Iris pigment epithelial cell (primary cell): ENCODE results near the gene PMEPA1.
A peak's percentile ranks its signal among the peaks of the same experiment; 100 is the strongest.

Experiments used
- DNase-seq: peaks from one replicate; pipeline ENCODE4 v3.0.0-alpha.2; 2011; ENCODE audit warnings: low read depth

The PMEPA1 gene

DNA sequence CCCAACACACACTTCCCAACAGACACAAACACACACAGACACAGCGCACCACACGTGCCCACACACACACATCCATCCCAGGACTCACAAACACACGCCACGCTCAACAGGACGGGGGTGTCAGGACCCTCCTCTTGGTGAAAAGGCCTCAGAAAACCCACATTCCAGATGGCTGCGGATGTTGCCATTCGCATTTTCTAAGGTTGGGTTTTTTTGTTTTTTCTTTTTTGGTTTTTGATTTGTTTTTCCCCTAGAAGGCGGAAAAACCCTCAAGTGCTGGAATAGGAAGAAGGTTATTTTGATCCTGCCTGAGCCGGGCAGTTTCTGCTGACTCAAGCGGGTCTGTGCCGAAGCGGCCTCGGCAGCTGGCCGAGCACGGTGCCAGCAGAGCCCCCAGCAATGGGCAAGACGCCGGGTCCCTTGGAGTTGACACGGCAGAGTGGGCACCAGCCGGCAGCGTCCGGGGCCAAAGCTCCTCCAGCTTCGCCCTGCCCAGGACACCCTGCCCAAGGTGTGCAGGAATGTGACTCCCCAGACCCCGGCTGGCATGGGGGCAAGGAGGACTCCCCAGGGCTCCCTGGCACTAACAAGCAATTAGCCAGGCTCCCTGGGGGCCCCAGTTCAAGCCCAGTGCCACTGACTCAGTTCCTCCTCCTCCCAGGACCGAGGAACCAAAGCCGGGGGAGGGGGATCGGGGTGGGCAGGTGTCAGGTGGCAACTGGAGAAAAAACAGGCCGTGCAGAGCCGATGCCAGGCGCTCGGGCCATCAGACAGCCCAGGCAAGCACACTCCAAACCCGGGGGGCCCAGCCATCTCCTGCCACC lies 48.7 kb downstream of the PMEPA1 start:
- no peak for DNase-seq

GRCh38 chr20:57660181-57660921 lies 49.5 kb downstream of the PMEPA1 start:
- no peak for DNase-seq

DNA sequence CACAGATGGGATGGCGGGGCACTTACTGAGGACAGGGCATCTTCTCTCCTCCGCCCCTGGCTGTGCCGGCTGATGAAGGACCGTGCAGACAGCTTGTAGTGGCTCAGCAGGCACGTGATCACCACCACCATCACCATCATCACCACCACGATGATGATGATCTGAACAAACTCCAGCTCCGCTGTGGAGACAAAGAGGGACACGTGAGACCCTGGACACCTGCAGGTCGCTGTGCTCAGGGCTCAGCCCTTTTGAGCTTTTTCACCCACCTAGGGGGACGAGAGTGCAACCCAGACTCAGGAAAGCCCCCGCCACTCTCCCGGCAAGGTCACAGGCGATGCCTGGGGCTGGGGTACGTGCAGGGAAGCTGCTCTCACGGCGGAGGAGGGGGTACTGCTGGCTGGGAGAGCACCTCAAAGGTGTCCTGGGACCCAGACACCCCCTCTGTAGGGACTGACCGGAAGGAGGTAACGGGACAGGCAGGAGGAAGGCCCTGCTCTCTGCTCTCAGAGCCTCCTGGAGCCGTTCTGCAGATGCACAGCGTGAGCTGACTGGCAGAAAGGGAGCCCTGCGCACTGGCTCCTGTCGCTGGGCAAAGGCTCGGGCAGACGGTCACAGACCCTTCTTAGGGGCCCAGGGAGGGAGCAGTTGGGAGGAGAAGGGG lies 50.2 kb downstream of the PMEPA1 start:
- no peak for DNase-seq

GRCh38 chr20:57658833-57659516 lies 50.8 kb downstream of the PMEPA1 start:
- DNase-seq, result no peak

DNA sequence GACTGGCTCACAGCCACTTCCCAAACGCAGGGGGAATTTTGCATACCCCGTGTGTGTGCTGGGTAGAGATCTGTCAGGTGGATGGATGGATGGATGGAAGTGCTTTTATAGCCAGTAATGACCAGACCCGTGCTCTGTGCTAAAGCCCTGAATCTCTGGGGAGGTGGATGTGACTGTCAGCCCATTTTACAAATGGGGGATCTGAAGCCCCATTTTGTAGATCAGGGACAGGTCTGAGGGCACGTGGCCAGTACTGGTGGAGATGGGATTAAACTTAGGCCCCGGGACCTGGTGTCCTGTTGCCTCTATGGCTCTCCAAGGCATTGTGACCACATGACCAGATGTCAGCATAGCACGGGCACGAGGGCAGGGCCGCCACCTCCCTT lies 51.4 kb downstream of the PMEPA1 start:
- DNase-seq, result no peak

DNA sequence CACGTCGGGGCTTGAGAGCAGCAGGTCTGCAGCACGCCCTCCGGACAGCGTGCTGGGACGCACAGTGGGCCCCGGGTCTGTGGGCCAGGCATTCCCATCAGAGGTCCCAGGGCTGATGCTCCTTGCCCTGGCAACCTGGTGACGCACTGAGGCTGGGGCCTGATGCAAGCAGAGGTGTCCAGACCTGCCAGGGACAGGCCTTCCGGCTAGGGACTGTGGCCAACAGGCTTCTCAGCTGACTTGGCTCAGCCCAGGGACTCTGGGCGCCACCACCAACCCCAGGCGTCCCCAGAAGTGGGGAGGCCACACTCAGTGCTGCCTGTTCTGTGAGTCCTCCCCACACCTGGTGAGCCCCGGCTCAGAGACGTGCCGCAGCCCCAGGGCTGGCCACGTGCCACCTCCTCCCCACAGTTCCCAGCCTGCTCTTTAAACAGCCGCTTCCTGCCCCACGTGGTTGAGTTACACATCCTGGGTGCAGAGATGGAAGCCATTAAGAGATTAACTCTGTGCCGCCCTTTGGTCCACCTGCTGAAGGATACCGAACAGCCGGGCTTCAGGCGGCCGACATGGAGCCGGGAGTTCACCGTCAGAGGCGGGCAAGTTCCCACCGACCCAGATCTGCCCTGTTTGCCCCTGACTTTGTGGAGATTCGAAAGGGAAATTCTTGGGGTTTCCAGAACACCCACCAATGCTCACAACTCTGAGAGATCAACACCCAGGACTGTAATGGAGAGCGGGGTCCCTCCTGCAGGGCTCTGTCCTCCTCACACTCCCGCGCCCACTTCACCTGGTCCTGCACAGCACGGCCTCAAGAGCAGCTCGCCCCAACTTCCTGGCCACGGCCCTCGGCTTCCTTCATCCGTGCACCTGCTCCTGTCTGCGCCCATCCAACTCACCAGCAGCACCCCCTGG lies 52.0 kb downstream of the PMEPA1 start:
- DNase-seq, result no peak

DNA sequence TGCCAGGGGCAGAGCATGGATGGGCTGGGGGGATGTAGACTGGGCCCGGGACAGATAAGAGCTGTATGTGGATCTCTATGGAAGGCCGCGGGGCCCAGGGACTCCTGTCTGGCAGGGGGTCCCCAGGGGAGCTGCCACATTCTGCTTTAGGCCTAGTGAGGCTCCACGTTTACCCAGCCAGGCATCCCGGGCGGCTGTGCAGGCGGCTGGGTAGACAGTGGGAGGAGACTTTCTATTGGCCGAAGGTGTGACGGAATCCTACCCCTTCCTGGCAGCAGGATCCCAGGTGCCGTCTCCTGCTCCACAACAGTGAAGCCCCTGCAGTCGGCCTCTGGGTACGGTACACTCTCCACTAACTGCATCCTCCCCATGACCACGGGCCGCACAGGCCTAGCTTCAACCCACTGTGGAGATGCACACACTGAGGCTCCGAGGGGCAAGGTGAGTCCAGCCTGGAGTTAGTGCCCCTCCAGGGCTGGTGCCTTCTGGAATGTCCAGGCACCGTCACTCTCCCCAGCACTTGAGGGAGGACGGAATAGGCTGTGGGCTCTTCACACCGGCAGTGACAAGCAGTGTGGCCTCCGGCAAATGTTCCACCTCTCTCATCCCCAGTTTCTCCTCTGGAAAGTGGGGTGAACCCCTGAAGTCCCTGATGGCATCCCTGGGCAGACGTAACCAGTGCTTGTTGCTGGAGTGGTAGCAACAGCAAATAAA lies 52.8 kb downstream of the PMEPA1 start:
- DNase-seq, result no peak

DNA sequence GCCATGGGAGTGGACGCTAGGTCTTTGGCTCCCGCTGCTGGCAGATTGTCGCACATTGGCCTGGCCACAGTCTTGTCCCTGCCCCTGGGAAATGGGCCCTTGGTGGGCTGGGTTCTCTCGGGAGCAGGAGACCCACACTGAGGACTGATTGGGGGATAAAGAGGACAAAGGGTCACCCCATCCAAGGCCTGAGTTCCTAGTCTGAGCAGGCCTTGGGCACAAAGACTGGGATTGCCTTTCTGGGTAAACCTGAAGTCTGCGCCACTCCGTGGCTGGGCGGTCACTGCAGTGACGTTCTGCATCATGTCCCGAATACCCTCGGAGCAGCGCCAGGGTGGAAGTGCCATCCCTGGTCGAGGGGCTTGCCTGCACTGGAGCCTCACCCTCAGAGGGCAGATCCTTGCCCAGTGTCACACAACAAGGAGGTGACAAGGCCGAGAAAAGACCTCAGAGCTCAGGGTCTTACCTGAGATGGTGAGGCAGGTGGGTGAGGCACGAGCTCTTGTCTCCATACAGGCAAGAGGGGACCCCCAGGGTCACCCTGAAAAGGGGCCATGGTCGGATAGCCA lies 53.5 kb downstream of the PMEPA1 start:
- DNase-seq, result no peak

DNA sequence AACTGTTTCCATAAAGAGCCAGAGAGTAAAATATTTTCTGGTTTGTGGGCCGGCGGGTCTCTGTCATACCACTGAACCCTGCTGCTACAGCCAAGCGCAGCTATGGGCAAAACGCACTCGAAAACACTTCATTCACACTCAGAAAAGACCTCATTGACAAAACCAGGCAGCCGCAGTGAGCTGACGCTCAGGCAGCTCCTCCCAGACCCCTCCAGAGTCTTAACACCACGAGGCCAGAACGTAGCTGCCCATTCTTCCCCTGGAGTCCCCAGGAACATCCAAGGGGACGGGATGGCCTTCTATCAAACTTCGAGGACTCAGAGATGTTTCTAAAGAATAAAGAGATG lies 54.0 kb downstream of the PMEPA1 start:
- DNase-seq, result no peak

- DNase-seq, result no peak
Observed at GRCh38 chr20:57654998-57655808, 54.6 kb downstream of the PMEPA1 start.

GRCh38 chr20:57654363-57654997 lies 55.3 kb downstream of the PMEPA1 start:
- DNase-seq, result peak; percentile 48

- DNase-seq, result no peak
Observed at GRCh38 chr20:57653910-57654309, 55.9 kb downstream of the PMEPA1 start.

- DNase-seq, result no peak
Observed at GRCh38 chr20:57653546-57653900, 56.3 kb downstream of the PMEPA1 start.

DNA sequence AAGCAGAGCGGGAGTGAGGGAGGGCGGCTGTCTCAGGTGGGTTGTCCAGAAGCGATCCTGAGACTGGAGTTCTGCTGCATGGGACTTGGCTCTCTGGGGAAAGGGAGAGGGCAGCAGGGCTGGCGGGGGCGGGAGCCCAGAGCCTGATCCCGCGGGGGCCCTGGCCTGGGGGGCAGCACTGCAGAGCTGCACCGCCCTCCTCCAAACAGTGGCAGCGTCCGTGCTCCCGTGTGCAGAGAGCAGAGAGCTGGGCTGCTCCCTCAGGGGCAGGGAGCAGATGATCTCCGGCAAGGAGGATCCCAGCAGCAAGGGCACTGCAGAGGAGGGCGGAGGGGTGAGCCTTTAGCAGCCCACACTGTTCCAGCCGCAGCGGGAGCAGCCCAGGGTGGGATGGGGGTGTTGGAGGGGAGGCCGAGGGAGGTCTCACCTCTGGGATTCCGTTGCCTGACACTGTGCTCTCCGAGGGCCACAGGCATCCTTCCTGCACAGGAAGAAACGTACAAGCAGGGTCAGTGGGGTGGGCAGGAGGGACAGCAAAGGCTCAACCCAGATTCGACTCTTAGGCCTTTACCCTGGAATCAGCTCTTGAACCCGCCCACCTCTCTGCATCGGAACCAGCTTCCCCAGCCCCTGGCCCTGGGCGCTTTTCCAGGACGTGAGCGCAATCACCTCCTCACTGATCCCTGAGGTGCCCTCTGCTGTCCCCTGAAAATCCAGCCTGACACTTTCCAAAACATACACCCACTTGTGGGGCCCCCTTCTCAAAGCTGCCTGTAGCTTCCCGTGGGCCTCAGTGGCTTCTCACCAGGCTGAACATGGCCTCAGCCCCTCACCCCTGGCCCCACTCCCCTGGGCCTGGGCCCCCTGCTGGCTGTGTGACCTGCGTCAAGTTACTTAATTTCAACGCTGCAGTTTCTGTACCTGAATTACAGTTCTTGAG lies 56.9 kb downstream of the PMEPA1 start:
- DNase-seq, result no peak

- DNase-seq, result no peak
Observed at GRCh38 chr20:57651881-57652605, 57.8 kb downstream of the PMEPA1 start.

DNA sequence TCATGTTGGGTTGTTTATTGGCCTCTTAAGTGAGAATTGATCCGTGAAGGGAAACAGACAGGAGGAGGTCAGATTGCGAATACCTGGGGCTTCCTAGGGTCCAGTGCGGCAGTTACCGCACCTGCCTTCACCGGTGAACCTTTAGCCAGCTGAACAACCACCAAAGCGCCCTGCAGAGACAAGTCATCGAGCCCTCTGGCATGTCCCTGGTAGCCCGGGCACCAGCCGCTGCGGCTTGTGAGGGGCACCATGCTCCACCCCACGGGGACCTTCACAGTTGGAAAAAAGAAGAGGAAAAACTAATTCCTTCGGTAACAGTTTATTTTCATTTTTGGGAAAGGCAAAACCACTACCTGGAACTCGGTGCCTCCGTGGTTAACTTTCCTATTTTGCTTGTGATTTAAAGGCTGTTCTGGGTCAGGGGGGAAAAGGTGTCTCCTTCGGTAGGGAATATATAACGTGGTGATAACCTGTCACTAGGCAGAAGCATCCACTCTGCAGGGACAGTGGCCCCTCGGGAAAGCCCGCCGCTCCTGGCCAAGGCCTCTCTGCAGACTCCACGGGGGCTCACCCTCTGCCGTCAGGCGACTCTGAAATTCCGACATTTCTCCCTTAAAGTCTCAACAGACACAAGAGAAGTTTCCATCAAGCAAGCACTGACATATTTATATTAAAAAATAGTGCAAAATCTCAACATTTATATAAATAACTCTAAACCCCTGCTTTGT lies 58.9 kb downstream of the PMEPA1 start:
- no peak for DNase-seq

DNA sequence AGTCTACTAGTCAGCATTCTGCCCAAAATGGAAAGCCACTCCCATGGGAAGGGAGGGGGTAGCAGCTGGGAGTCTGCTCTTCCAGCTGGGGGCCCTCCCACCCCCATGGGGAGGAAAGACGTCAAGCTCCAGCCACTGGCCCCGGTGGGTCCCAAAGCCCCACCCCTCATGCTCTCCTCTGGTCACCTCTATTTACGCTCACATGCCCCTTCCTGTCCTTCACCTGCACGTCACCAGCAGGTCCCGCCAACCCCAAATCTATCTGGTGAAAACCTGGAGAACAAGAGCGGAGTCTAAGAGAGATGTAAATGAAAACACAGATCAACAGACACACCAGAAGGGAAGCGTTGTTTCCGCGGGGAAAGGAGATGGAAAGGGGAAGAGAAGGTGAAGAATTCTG lies 59.5 kb downstream of the PMEPA1 start:
- no peak for DNase-seq
